Stimulated activated CD4-positive, alpha-beta T cell treated with anti-CD3 and anti-CD28 coated beads, TNF-alpha, amount 100 ng/mL, for 24 hours (primary cell): ENCODE data around the gene ANKMY1.

Experiments used
- DNase-seq, 3 experiments: peaks; one replicate each; pipeline ENCODE4 v3.0.0-alpha.2; 2020; ENCODE audit warnings: low read depth in 3 of 3

The ANKMY1 gene

GRCh38 chr2:240449764-240450531 lies 107.8 kb downstream of the ANKMY1 start:
- no peak for DNase-seq

- no peak for DNase-seq
Observed at GRCh38 chr2:240448387-240449274, 109.2 kb downstream of the ANKMY1 start.

- DNase-seq = no peak
Observed at GRCh38 chr2:240447934-240448333, 109.9 kb downstream of the ANKMY1 start.

DNA sequence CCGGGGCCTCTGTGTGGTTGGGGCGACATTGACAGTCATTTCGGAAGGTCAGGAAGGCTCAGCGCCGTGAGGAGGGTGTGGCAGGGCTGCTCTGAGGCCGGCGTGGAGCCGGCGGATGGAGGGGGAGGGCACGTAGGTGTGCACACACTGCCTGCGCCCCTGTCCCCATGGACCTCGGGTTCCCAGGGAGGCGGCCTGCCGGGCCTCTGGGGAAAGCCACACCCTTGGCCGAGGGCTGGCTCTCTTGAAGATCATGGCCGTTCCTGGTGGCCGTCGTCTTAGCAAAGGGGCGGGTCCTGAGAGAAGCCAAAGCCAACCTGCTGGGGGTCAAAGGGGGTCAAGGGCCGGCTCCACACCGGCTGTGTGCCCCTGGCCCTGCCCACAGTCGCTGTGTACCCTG lies 110.5 kb downstream of the ANKMY1 start:
- DNase-seq = no peak

GRCh38 chr2:240446664-240447175 lies 111.1 kb downstream of the ANKMY1 start:
- DNase-seq = no peak

DNA sequence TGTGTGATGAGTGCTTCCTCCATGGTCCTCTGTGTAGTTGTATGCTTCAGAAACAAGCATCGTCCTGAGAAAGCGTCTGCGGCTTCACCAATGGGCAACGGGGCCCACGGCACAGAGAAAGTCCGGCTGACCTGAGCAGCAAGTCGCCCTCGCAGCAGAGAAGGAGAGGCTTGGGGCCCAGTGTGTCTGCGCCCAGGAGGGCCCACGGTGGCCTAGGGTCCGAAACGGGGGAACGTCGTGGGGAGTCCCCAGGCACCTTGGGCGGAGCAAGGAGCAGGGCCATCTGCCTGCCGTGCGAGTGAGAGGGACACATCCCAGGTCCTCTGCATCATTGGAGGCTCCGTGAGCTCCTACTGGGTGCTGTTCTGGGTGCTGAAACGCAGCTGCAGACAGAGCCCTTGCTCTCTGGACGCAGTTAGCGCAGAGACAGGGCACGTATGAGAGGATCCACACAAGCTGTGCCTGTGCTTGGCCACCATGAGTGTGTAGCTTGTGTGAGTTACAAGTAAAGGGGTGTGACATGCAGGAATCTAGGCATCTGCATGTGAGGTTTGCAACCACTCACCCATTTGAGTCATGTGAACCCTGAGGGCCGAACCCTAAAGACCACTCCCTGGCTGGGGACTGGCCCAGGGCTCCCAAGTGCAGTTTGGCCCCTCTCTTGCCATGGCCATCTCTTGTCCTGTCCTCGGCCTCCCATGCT lies 111.7 kb downstream of the ANKMY1 start:
- no peak for DNase-seq

DNA sequence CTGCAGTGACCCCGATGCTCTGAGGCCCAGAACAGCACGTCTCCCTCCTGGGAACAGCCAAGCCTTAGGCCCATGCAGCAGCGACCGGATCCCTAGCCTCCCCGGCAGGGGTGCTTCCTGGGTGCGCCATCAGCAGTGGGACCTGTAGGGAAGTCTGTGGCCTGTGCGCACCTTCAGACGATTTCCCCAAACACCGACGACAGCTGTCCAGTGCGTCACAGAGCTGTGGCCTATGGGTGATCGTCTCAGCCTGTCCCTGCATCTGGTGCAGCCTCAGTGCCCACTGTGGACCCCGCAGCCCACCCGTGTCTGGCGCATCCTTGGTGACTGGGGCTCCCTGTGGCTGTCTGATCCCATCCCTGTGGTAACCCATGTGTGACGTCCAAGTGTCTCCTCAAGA lies 113.3 kb downstream of the ANKMY1 start:
- DNase-seq = no peak

- no peak for DNase-seq
Observed at GRCh38 chr2:240443891-240444301, 113.9 kb downstream of the ANKMY1 start.

- no peak for DNase-seq
Observed at GRCh38 chr2:240442891-240443715, 114.7 kb downstream of the ANKMY1 start.

DNA sequence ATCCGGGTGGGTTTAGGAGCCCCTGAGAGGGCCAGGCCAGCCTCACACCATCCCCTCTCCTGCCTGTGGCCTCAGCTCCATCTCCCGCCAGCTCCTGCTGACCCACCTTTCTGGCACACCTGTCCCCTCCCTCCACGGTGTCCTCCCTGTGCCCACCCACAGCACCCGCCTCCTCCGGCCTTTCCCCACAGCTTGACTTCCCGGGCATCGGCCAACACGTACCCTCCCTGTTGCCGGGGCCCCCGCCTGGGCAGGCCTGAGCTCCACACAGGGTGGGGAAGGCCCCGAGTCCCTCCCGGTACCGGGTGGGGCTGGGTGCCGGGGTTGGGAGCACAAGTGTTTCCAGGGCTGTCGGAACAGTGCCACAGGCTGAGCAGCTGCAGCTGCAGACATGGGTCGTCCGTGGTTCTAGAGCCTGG lies 115.8 kb downstream of the ANKMY1 start:
- DNase-seq = no peak

GRCh38 chr2:240441326-240441992 lies 116.3 kb downstream of the ANKMY1 start:
- DNase-seq = no peak

GRCh38 chr2:240440704-240441320 lies 117.0 kb downstream of the ANKMY1 start:
- no peak for DNase-seq

DNA sequence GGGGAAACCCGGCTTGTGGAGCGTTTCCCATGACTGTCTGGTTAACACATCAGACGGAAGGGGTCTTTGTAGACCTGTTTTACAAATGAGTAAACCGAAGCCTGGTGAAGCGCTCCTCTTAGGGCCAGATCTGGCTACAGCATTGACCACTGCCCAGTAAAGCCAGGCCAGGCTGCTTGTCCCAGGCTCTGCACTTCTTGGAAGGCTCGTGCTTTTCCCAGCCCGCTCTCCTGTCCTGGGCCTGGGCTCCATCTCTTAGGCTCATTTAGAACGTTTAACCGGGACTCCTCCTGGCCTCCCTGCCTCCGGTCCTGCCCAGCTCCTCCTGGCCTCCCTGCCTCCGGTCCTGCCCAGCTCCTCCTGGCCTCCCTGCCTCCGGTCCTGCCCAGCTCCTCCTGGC lies 117.5 kb downstream of the ANKMY1 start:
- DNase-seq = no peak

- DNase-seq = no peak
Observed at GRCh38 chr2:240439698-240440151, 118.1 kb downstream of the ANKMY1 start.

- DNase-seq = no peak
Observed at GRCh38 chr2:240438810-240439697, 118.7 kb downstream of the ANKMY1 start.

DNA sequence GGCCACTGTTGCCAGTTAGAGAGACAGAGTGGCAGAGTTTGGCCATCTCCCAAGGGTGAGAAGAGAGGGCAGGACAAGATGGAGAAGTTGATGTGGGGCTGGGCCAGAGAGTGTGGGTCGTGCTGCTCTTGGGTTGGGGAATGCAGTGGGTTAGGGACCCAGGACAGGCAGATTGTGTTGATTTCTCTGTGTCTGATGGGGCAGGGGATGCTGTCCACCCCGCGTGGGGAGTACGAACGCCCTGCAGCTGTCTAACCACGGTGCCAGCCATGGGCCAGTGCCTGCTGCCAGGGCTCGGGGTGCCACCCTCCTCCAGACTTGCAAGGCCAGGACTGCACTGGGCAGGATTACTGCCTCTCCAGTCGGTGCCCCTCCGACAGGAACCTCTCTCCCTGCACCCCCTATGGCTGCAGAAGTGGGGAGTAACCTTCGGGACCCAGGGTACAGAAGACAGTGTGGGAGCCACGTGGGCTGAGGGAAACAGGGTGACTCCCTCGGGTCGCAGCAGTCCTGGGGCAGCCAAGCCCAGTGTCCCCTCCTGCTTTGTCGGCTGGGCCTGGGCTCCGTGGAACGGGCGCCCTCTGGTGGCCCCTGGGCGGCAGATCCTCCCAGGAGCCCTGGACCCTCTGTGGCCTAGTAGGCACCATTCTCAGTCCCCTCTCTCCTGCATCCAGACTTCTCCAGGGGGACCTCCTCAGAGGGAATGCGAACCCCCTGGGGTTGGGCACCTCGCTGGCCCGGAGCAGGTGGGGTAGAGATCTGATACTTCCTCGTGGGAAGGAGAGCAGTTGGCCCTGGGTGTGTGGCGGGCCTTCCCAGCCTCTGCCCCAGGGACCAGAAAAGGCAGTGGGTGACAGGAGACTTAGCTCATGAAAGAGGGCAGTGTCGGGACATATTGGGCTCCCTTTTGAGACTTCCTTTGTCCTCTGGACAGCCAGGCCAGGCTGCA lies 119.7 kb downstream of the ANKMY1 start:
- peak; percentile 36 to 65 (median 43) for DNase-seq

DNA sequence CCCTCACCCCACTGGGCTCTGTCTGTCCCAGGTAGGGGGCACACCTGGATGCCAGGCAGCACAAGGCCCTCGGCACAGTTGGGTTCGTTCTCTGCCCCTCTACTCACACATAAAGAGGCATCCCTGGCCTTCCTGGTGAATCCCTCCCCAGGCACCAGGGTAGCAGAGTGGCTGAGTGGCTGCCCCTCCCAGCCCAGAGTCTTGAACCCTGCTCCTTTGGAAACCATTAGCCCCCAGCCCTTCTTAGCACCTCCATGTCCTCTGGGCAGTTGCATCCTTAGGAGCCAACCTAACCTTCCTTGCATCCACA lies 120.3 kb downstream of the ANKMY1 start:
- no peak for DNase-seq
